Measurements from ENCODE around the gene SAMD1. TPM values are rescaled to one million over a fixed set of nuclear protein-coding genes. Genes with fewer than 3 reads are reported as not detected.

SAMD1 gene
- total and polyA plus RNA-seq, 2 donors from 2014 or later = 23.3 to 28.3 TPM

- H3K9ac ChIP-seq (ENCODE audit: low read length in 3 of 3) = peak overlapping the region; percentile 20 to 86 (median 43)
- no peaks in the 10 kb centered on the region for H3K27me3 ChIP-seq (ENCODE audit: control insufficient read depth, insufficient read depth, low read length)
- intact Hi-C loops (cut with DNase I) = no loop called here
- H3K4me3 ChIP-seq (ENCODE audit: low read length in 3 of 3) = peak overlapping the region; percentile 57 to 88 (median 84)
- TF ChIP-seq CTCF (IDR thresholded peaks at IDR 0.05; ENCODE audit: borderline replicate concordance, extremely low read depth, insufficient read depth) = no peak
- H3K36me3 ChIP-seq (ENCODE audit: control insufficient read depth in 2 of 3, insufficient read depth in 3 of 3, low read length in 3 of 3) = no peaks in the 10 kb centered on the region
- peak overlapping the region; percentile 74 to 84 for H3K27ac ChIP-seq (ENCODE audit: low read depth in 2 of 2, low read length in 2 of 2)
- DNase-seq (peak in 2 of 5 donors; percentile 70 to 80), FAIRE-seq (no peak)
- H3K4me1 ChIP-seq (ENCODE audit: control insufficient read depth in 2 of 3, insufficient read depth in 2 of 3, low read depth in 1 of 3, low read length in 3 of 3) = peaks cover 0 to 14% (median 2%) of the 10 kb centered on the region in 3 donors
- no peaks in the 10 kb centered on the region for H3K9me3 ChIP-seq (ENCODE audit: control insufficient read depth in 2 of 3, insufficient read depth in 1 of 3, low read length in 3 of 3)
Observed at GRCh38 chr19:14073925-14074838, 16.4 kb downstream of the SAMD1 start.

GRCh38 chr19:14073261-14073924 is 17.2 kb downstream of the SAMD1 start:
- no peaks in the 10 kb centered on the region for H3K9me3 ChIP-seq (ENCODE audit: control insufficient read depth in 2 of 3, insufficient read depth in 1 of 3, low read length in 3 of 3)
- H3K27me3 ChIP-seq (ENCODE audit: control insufficient read depth, insufficient read depth, low read length) = no peaks in the 10 kb centered on the region
- H3K4me3 ChIP-seq (ENCODE audit: low read length in 3 of 3) = peak overlapping the region; percentile 57 to 88 (median 84)
- intact Hi-C loops (cut with DNase I) = no loop called here
- FAIRE-seq (no peak), DNase-seq (peak; percentile 74 to 91 (median 86))
- peaks cover 0 to 14% (median 2%) of the 10 kb centered on the region in 3 donors for H3K4me1 ChIP-seq (ENCODE audit: control insufficient read depth in 2 of 3, insufficient read depth in 2 of 3, low read depth in 1 of 3, low read length in 3 of 3)
- H3K27ac ChIP-seq (ENCODE audit: low read depth in 2 of 2, low read length in 2 of 2) = peak overlapping the region; percentile 88 to 97
- peak overlapping the region; percentile 20 to 86 (median 62) for H3K9ac ChIP-seq (ENCODE audit: low read length in 3 of 3)
- peak; percentile 62 for TF ChIP-seq CTCF (IDR thresholded peaks at IDR 0.05; ENCODE audit: borderline replicate concordance, extremely low read depth, insufficient read depth)
- H3K36me3 ChIP-seq (ENCODE audit: control insufficient read depth in 2 of 3, insufficient read depth in 3 of 3, low read length in 3 of 3) = no peaks in the 10 kb centered on the region

GRCh38 chr19:14072535-14073260 is 17.9 kb downstream of the SAMD1 start, which contains the start of gene MISP3:
MISP3 (plus strand) TSS chr19:14072786; CDS start chr19:14073310, 524 bp downstream.
- H3K27me3 ChIP-seq (ENCODE audit: control insufficient read depth, insufficient read depth, low read length) = no peaks in the 10 kb centered on the region
- intact Hi-C loops (cut with DNase I) = no loop called here
- H3K27ac ChIP-seq (ENCODE audit: low read depth in 2 of 2, low read length in 2 of 2) = peak within 1 kb of the TSS; percentile 88 to 97
- peaks cover 0 to 14% (median 2%) of the 10 kb centered on the region in 3 donors for H3K4me1 ChIP-seq (ENCODE audit: control insufficient read depth in 2 of 3, insufficient read depth in 2 of 3, low read depth in 1 of 3, low read length in 3 of 3)
- H3K36me3 ChIP-seq (ENCODE audit: control insufficient read depth in 2 of 3, insufficient read depth in 3 of 3, low read length in 3 of 3) = no peaks in the 10 kb centered on the region
- no peak for TF ChIP-seq CTCF (IDR thresholded peaks at IDR 0.05; ENCODE audit: borderline replicate concordance, extremely low read depth, insufficient read depth)
- H3K9me3 ChIP-seq (ENCODE audit: control insufficient read depth in 2 of 3, insufficient read depth in 1 of 3, low read length in 3 of 3) = no peaks in the 10 kb centered on the region
- peak within 1 kb of the TSS in 2 of 3 donors; percentile 62 to 86 for H3K9ac ChIP-seq (ENCODE audit: low read length in 3 of 3)
- FAIRE-seq (no peak), DNase-seq (peak in 3 of 5 donors; percentile 54 to 92 (median 79))
- peak within 1 kb of the TSS; percentile 57 to 88 (median 84) for H3K4me3 ChIP-seq (ENCODE audit: low read length in 3 of 3)
